ENCODE results near the gene FOCAD. TPM values are rescaled to one million over a fixed set of nuclear protein-coding genes. Genes with fewer than 3 reads are reported as not detected.

Gene FOCAD, protein sequence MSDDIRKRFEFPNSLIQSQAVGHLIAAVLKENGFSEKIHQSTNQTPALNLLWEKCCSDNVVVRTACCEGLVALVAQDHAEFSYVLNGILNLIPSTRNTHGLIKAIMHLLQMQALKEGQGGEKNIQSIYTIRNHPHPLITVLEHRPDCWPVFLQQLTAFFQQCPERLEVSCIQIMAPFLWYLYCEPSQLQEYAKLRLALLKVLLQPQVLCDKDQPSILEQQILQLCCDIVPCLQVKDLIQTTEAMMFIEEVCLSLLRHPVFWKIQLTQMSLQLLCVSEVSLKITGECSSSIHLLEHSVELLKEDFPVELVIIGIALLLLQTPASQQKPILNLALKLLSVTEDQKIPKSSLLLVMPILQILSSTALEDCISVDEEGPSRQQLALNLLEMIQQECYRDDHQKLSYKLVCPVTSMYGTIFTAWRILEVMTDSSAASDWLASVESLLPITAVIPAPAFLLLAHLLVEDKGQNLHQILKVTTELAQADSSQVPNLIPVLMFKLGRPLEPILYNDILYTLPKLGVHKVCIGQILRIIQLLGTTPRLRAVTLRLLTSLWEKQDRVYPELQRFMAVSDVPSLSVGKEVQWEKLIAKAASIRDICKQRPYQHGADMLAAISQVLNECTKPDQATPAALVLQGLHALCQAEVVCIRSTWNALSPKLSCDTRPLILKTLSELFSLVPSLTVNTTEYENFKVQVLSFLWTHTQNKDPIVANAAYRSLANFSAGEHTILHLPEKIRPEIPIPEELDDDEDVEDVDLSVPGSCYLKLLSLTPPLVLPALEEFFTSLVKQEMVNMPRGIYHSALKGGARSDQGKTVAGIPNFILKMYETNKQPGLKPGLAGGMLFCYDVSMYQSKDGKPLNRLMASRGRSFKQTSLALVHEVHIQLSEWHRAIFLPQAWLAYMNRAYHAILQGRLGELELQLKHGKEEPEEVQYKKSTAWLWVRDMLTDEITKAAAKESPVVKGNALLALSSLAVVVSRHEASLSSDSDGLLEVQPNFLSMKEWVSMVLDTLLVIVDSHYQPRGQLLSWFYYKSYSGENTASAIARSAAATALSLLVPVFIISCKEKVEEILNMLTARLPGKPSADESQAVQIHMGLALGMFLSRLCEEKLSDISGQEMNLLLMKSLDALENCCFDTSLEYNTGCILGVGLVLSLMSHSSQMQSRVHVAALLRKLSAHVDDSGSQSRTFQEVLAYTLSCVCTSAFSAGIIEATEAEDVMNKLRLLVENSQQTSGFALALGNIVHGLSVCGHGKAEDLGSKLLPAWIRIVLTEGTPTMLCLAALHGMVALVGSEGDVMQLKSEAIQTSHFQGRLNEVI (N-terminal part only)
- total RNA-seq: 28.4 and 34.3 TPM in 2 replicates

DNA sequence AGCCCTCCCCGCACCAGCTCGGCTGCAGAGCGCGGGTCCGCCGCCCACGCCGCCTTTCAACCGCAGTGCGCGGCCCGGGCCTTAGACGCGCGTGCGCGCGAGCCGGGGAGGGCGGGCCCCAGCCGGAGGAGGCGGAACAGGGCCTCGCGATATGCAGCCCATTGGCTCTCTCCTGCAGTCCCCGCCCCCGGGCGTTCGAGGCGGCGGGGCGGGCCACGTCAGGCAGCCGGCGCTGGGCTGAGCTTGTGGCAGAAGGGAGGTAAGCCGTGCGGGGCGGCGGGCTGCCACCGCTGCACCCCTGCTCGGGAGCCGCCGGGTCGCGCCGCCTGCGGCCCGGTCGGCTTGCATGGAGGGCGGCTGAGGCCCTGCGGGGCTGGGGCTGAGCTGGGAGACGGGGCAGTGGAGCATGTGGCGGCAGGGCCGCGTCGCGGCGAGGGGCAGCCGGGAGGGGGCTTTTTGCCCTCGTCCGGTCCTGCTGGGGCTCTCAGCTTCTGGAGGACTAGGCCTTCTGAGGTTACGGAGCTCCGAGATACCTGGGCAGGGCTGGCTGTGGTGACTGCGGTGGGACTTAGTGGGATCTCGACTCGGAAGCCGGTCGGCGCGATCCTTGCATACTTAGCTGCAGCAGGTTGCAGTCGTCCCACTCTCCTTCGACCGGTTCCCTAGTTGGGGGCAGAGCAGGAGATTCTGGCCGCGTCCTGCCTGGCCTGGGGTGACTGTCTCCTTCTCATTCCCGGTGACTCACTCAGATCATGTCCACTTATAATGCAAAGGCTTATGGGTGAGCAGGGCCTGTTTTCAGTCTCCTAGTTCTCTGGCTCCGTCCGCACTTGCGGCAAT is at the start of gene FOCAD:
Gene FOCAD, plus strand, starts transcription at position 225 of the 840 bp plus-strand sequence. CDS start 31,095 bp downstream, outside the sequence.
- no peak for FAIRE-seq
- Histone ChIP-seq H3K36me3 (ENCODE audit: control insufficient read depth, insufficient read depth, low read length) (no peaks in the 10 kb centered on the region), H3K27me3 (ENCODE audit: control insufficient read depth, insufficient read depth, low read length) (no peaks in the 10 kb centered on the region), H3K4me3 (ENCODE audit: low read depth, low read length) (peak within 1 kb of the TSS; percentile 80)
- peak; percentile 86 for DNase-seq (ENCODE audit: low read depth)
- TF ChIP-seq, protein P1, sequence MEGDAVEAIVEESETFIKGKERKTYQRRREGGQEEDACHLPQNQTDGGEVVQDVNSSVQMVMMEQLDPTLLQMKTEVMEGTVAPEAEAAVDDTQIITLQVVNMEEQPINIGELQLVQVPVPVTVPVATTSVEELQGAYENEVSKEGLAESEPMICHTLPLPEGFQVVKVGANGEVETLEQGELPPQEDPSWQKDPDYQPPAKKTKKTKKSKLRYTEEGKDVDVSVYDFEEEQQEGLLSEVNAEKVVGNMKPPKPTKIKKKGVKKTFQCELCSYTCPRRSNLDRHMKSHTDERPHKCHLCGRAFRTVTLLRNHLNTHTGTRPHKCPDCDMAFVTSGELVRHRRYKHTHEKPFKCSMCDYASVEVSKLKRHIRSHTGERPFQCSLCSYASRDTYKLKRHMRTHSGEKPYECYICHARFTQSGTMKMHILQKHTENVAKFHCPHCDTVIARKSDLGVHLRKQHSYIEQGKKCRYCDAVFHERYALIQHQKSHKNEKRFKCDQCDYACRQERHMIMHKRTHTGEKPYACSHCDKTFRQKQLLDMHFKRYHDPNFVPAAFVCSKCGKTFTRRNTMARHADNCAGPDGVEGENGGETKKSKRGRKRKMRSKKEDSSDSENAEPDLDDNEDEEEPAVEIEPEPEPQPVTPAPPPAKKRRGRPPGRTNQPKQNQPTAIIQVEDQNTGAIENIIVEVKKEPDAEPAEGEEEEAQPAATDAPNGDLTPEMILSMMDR (IDR thresholded peaks at IDR 0.05; ENCODE audit: insufficient read depth, low read length, severe bottlenecking): no peak

DNA sequence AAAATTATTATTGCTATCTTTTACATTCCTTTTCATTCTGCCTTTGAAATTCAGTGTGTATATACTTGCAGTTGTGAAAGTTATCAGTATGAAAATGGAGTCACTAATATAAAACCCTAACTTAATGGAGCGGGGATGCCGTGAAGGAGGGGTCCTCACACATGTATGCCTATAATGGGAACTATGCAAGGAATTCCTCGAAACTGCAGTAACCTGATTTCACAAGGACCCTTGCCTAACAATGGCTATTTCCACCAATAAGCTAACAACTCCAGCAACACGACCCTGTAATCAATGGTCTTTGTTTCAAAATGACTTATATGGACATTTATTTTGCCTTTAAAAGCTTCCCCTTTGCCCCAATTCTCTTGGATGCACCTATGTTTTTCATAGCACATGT is 49.2 kb upstream of the FOCAD start:
- TF ChIP-seq, protein P1 (IDR thresholded peaks at IDR 0.05; ENCODE audit: insufficient read depth, low read length, severe bottlenecking): no peak
- DNase-seq (ENCODE audit: low read depth) (no peak), FAIRE-seq (no peak)
- Histone ChIP-seq H3K36me3 (ENCODE audit: control insufficient read depth, insufficient read depth, low read length) (no peaks in the 10 kb centered on the region), H3K27me3 (ENCODE audit: control insufficient read depth, insufficient read depth, low read length) (no peaks in the 10 kb centered on the region), H3K4me3 (ENCODE audit: low read depth, low read length) (no peak overlapping the region)

DNA sequence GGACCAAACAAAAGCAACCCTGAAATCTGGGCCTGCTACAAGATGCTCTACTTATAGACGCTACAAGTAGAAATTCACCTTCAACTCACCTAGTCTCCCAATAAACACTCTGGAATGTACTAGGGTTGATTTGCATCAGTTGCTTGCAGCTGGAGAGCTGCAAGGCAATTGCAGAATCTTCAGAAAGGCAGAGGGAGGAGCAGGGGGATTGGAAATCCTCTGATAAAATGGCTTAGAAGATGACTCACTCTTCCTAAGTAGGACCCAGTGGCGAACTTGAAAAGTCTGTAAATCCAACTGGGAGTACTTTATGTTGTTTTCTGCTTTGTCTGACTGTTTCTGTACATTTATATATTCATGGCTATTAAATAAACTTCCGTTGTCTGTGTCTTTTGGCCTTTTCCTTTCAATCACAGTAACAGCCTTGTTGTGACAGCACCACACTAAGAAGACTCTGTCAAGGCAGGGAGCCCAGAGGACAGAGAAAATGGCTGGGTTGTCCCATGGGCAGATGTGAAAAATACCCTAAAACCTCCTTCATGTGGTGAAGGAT is 47.1 kb upstream of the FOCAD start:
- Histone ChIP-seq H3K27me3 (ENCODE audit: control insufficient read depth, insufficient read depth, low read length) (no peaks in the 10 kb centered on the region), H3K36me3 (ENCODE audit: control insufficient read depth, insufficient read depth, low read length) (no peaks in the 10 kb centered on the region), H3K4me3 (ENCODE audit: low read depth, low read length) (no peak overlapping the region)
- TF ChIP-seq, protein P1 (IDR thresholded peaks at IDR 0.05; ENCODE audit: insufficient read depth, low read length, severe bottlenecking): no peak
- DNase-seq (ENCODE audit: low read depth) (no peak), FAIRE-seq (no peak)

DNA sequence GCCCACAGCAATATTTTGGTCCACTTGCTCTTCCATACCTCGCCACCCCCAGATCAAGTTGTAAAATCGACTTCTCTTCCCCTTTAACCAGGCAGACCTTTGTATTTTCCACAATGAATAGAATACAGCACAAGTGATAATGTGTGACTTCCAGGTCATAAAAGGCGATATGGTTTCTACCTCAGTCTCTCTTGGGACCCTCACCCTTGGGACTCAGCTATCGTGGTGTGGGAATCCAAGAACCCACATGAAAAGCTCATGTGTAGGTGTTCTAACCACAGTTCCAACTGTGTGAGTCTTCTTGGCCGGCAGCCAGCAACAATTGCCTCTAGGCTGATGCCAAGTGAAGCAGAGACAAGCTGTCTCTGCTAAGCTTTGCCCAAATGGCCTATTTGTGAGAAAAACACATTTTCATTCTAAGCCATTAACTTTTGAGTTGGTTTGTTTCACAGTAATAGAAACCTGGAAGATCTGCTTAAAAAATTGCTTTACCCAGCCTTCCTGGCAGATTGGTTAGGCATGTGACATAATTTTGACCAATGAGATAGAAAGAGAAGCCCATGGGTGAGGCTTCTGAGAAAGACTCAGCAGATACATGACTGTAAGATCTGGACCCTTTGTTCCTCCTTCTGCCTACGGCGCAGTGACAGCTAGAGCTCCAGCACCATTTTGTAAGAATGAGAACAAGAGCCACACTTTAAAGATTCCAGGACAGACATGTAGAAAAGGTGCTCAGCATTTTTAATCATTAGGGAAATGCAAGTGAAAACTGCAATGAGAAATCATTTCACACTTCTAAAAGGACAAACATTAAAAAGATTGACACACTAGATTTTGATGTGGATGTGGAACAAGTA is 43.5 kb upstream of the FOCAD start:
- H3K4me3 ChIP-seq (ENCODE audit: low read depth, low read length): no peak overlapping the region
- no peaks in the 10 kb centered on the region for H3K36me3 ChIP-seq (ENCODE audit: control insufficient read depth, insufficient read depth, low read length)
- H3K27me3 ChIP-seq (ENCODE audit: control insufficient read depth, insufficient read depth, low read length): no peaks in the 10 kb centered on the region
- FAIRE-seq: no peak
- TF ChIP-seq, protein P1 (IDR thresholded peaks at IDR 0.05; ENCODE audit: insufficient read depth, low read length, severe bottlenecking): no peak
- DNase-seq (ENCODE audit: low read depth): peak; percentile 79

Measured in bronchial epithelial cell (primary cell).